Kidney epithelial cell (primary cell): ENCODE results near the gene RFLNA. TPM values are rescaled to one million over a fixed set of nuclear protein-coding genes. Genes with fewer than 3 reads are reported as not detected.

ENCODE experiments used
- DNase-seq: peaks from one replicate; pipeline ENCODE4 v3.0.0-alpha.2; 2010; ENCODE audit warnings: low read depth
- H3K27me3 ChIP-seq: 2 replicates; pipeline ENCODE4 v1.6.0; 2011; ENCODE audit warnings: low read length; ENCODE audit not compliant: control insufficient read depth, insufficient read depth
- H3K36me3 ChIP-seq: 2 replicates; pipeline ENCODE4 v1.5.1; 2011; ENCODE audit warnings: low read length; ENCODE audit not compliant: control insufficient read depth, insufficient read depth
- H3K4me3 ChIP-seq: 2 replicates; pipeline ENCODE4 v1.5.1; 2011; ENCODE audit warnings: low read depth, mild to moderate bottlenecking, control low read depth, low read length
- total RNA-seq: library from RNA; depleted of rRNA; stranded (reverse); fragments of >200 nt; gene quantifications from 2 replicates; pipeline ENCODE4 v1.2.3, GENCODE V29; 2015
- TF ChIP-seq, protein P1 (sequence below): IDR thresholded peaks from 2 replicates; pipeline ENCODE4 v1.5.1; 2011; ENCODE audit warnings: mild to moderate bottlenecking, moderate library complexity, low read length, control low read depth, inconsistent platforms; ENCODE audit not compliant: insufficient read depth, poor library complexity, severe bottlenecking

RFLNA gene
- total RNA-seq, 1 donor from 2014 or later: 0.54 TPM

- H3K4me3 ChIP-seq: no peak overlapping the region
- H3K36me3 ChIP-seq: peaks cover 9% of the 10 kb centered on the region
- no peak for DNase-seq
- TF ChIP-seq, protein P1, sequence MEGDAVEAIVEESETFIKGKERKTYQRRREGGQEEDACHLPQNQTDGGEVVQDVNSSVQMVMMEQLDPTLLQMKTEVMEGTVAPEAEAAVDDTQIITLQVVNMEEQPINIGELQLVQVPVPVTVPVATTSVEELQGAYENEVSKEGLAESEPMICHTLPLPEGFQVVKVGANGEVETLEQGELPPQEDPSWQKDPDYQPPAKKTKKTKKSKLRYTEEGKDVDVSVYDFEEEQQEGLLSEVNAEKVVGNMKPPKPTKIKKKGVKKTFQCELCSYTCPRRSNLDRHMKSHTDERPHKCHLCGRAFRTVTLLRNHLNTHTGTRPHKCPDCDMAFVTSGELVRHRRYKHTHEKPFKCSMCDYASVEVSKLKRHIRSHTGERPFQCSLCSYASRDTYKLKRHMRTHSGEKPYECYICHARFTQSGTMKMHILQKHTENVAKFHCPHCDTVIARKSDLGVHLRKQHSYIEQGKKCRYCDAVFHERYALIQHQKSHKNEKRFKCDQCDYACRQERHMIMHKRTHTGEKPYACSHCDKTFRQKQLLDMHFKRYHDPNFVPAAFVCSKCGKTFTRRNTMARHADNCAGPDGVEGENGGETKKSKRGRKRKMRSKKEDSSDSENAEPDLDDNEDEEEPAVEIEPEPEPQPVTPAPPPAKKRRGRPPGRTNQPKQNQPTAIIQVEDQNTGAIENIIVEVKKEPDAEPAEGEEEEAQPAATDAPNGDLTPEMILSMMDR: no peak
- no peaks in the 10 kb centered on the region for H3K27me3 ChIP-seq
These were observed 40.7 kb downstream of the RFLNA start for GRCh38 chr12:124335426-124336183.

- Histone ChIP-seq H3K4me3 (no peak overlapping the region), H3K36me3 (peaks cover 7% of the 10 kb centered on the region), H3K27me3 (no peaks in the 10 kb centered on the region)
- DNase-seq: no peak
- TF ChIP-seq, protein P1: no peak
These were observed 41.2 kb downstream of the RFLNA start for GRCh38 chr12:124336184-124336437.

GRCh38 chr12:124336742-124337520, 42.0 kb downstream of the RFLNA start:
- H3K4me3 ChIP-seq: no peak overlapping the region
- TF ChIP-seq, protein P1: no peak

GRCh38 chr12:124337622-124338021, 42.7 kb downstream of the RFLNA start:
- no peaks in the 10 kb centered on the region for H3K27me3 ChIP-seq
- H3K36me3 ChIP-seq: peaks cover 6% of the 10 kb centered on the region
- TF ChIP-seq, protein P1: no peak
- H3K4me3 ChIP-seq: no peak overlapping the region
- no peak for DNase-seq

More at GRCh38 chr12:124336742-124337520, 42.0 kb downstream of the RFLNA start:
- peaks cover 6% of the 10 kb centered on the region for H3K36me3 ChIP-seq
- H3K27me3 ChIP-seq: no peaks in the 10 kb centered on the region
- no peak for DNase-seq

GRCh38 chr12:124338448-124338847, 43.6 kb downstream of the RFLNA start:
- no peaks in the 10 kb centered on the region for H3K27me3 ChIP-seq
- peaks cover 5% of the 10 kb centered on the region for H3K36me3 ChIP-seq
- DNase-seq: no peak
- TF ChIP-seq, protein P1: no peak
- no peak overlapping the region for H3K4me3 ChIP-seq
